Measurements from ENCODE around the gene UVSSA.
"Not testable (repeated sequence)": the region's sequence is repeated elsewhere in the genome, so short reads cannot be mapped to it uniquely, and the experiment has no call there.

UVSSA gene

DNA sequence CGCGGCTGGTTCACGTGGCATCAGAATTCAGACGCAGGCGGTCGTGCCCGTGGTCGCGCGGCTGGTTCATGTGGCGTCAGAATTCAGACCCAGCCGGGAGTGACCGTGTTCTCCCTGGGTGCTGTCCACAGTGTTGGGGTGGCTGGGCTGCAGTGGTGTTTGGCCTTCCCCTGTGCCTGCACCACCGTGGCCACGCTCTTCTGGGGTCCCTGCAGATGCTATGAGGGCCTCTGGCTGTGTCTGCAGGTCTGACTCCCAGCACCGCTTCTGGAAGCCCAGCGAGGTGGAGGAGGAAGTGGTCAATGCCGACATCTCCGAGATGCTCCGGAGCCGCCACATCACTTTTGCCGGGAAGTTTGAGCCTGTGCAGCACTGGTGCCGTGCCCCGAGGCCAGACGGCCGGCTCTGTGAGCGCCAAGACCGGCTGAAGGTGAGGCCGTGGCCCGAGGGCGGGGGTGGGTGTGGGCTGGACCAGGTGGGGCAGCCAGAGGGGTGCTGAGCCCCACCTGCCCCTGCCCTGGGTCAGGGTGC lies 32.9 kb downstream of the UVSSA start:
- no peak for DNase-seq

GRCh38 chr4:1380368-1381151 lies 33.6 kb downstream of the UVSSA start:
- DNase-seq = no peak

- no peak for DNase-seq
Observed at GRCh38 chr4:1381181-1381621, 34.2 kb downstream of the UVSSA start.

- no peak for DNase-seq
Observed at GRCh38 chr4:1381944-1382541, 35.0 kb downstream of the UVSSA start.

DNA sequence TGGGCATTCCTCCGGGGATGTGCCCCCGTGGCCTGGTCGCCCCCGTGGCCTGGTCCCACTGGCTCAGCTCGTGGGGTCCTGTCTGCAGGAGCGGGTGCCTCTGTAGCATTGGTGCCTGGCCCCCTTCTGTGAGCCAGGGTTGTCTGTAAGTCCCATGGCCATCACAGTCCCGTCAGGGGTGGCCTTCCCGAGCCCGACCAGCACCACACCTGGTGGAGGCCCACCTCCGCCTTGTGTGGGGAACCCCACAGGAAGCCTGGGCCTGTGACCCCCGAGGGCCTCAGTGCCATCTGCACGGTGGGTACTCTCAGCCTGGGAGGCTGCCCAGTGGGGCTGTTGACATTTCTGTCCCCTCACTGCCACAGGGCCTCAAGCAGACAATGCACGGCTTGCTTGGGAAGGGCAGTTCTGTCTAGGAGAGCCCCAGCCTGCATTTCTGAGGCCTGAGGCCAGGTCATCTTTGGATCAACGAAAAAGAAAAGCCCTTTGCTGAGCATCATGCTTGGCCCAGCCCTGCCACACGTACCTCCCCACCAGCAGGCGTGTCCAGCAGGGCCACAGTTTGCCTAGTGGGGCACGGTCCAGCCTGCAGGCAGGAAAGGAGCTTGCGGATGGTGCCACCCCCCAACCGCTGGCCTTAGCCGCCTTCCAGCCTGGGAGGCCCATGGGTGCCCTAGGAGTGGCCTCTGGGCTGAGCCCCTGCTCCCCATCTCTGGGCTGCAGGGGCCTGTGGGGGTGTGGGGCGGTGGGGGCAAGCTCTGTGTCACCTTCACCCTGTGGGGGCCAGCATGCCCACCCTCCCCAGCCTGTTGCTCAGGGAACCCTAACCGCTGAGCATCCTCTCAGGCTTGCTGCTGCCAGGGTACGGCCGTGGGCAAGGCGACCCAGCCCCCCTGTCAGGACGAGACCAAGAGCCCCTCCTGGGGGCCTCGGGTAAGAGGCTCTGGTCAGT lies 36.0 kb downstream of the UVSSA start:
- no peak for DNase-seq

DNA sequence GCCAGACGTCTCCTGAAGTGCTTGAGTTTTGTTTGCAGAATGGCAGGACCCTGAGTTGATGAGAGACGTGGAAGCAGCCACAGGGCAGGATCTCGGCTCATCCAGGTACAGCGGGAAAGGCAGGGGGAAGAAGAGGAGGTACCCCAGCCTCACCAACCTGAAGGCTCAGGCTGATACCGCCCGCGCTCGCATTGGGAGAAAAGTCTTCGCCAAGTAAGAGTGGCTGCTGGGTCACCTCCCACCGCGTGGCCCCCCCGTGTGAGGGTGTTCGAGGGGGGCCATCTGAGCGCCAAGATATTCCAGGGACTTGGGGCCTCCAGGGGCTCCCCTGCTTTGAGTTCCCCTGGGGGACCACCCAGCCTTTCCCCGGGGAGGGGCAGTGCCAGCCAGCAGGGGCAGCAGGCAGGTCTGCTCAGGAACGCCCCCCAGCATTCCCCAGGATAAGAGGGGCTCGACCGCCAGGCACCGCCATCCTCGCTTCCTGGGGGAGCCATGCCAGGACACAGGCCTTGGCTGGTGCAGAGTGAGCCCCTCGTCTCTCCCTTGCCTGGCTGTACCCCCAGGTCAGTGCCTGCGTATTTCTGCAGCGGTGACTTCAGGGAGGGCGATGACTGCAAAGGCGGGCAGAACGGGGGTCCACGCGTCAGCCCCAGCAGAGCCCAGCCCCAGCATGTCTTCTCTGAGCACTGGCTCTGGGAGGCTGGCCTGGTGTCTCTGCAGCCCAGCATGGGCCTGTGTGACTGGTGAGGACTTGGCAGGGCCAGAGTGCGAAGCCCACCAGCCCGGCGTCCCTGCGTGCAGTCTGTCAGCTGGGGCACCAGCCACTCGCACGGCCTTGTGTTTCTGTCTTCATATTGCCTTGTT lies 37.0 kb downstream of the UVSSA start:
- no peak for DNase-seq

DNA sequence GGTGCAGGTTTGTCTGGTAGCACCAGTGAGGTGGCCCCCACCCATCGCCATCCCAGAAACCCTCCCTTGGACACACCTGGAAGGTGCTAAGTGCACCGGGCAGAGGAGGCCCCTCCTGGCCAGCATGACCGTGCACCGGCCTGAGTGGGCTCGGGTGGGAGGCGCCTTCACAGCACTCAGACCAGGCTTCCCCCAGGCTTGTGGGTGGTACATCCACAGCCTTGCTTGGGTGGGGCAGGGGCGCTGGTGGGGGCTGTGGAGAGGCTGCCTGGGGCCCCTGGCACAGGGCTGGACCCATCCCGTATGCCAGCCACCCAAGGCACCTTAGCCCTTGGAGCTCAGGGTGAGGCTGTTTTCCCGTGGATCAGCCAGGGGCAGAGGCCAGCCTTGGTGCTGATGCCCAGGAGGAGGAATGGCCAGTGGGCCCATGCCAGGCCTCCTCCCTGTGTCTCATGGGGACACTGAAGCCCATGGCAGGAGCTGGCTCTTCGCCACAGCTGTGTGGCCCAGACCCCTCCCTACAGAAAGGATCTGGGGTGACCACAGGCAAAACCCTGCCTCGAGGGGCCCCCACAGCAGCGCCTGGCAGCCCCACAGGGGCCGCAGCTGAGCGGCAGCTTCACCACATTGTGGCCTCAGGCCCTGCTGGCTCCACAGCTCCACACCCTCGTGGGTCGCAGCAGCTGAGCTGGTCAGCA lies 37.8 kb downstream of the UVSSA start:
- no peak for DNase-seq

DNA sequence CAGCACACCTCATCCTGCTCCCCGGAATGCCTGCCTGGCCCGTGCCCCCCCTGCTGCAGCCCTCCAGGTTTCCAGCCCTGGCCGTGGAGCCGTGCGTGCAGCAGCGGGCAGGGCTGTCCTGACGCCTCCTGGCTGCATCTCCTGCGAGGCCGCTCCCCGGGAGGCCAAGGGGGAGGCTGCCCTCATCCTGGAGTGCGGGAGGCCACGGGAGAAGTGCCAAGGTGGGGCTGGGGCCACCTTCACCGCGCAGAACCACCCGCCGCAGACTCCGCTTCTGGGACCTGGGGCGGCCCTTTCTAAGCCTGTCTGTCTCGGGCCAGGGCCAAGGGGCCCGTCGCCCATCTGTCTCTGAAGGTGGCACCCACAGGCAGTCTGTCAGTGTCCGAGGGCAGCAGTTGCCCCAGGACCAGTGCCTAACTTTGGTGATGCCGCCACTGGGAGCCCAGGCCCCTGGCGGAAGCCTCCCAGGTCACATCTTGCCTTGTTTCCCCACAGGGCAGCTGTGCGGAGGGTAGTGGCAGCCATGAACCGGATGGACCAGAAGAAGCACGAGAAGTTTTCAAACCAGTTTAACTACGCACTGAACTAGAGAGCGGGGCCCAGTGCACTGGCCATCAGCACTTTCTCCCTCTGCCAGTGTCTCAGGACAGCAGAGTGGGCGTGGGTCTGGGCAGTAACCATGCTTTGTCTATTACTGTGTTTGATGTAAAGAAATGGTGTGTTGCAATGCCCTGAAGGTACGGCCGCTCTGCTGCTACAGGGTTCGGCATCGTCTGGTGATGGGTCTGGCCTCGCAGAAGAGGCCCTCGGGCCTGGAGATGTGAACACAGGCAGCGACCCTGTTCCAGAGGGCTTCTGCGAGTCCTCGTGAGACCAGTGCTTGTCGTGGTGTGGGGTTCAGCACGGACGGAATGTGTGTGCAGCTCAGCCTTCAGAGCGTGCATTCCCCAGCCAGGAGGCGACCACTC lies 38.6 kb downstream of the UVSSA start:
- no peak for DNase-seq

DNA sequence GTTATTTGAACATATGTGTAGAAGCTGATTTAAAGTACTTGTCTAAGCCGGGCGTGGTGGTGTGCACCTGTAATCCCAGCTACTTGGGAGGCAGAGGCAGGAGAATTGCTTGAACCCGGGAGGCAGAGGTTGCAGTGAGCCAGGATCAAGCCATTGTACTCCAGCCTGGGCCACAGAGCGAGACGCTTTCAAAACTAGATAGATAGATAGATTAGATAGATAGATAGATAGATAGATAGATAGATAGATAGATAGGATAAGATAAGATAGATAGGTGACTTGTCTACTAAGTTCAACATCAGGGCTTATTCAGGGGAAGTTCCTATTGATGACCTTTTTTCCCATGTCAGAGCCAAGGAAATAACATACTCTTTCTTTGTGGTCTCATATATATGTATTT lies 46.4 kb downstream of the UVSSA start:
- not testable (repeated sequence) for DNase-seq

DNA sequence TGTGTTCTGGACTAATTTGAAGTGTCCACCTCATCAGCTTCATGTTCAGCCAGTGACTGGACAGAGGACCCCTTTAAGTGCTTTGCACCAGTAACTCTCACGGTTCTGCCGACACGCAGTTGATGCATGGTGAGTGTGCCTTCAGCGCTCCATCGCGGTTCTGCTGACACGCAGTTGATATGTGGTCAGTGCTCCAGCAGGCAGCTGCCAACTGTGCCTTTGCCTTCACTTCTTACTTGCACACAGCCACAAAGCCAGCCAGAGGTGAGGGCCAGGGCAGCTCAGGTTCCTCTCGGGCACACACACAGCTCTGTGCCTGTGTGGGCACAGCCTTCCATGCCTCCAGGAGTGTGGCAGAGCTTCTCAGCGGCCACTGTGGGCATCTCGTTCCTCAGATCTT lies 46.9 kb downstream of the UVSSA start:
- DNase-seq = no peak

- DNase-seq = not testable (repeated sequence)
Observed at GRCh38 chr4:1394554-1395388, 47.8 kb downstream of the UVSSA start.

DNA sequence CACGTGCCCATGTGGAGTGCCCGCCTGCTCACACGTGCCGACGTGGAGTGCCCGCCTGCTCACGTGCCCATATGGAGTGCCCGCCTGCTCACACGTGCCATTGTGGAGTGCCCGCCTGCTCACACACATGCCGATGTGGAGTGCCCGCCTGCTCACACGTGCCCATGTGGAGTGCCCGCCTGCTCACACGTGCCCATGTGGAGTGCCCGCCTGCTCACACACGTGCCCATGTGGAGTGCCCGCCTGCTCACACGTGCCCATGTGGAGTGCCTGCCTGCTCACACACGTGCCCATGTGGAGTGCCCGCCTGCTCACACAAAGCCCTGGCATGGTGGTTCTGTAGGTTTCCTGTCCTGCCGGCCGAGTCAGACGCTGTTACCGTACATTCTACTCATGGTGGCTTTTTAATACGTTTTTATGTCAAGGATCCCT lies 48.4 kb downstream of the UVSSA start:
- DNase-seq = not testable (repeated sequence)

GRCh38 chr4:1395941-1396805 lies 49.2 kb downstream of the UVSSA start:
- no peak for DNase-seq

DNA sequence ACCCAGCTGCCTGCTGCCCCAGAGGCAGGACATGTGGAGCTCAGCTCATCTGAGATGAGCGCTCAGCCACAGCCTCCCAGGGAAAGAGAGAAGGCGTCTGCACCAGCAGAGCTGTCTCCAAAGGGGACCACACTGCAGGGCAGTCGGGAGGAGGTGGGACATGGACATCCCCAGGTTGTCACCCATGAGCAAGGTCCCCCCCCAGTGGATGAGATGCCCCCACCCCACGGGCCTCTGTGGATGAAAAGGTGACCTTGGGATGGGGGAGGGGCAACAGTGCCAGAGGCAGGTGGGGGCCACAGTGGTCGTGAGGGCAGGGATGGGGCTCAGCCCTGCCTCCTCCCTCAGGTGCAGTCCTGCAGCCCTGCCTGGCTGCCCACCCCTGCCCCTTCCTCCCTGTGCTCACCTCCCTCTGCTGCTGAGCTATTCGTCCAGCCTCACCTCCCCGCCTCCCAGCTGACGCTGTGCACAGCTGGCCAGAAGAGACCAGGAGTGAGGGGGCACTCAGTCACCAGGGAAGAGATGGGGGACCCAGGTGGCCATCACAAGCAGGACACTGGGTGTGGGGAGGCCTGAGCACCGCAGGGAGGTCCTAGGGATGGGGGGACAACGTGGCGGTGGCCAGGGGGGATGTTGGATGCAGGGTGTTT lies 49.9 kb downstream of the UVSSA start:
- no peak for DNase-seq

GRCh38 chr4:1398681-1399507 lies 51.9 kb downstream of the UVSSA start:
- DNase-seq = no peak

GRCh38 chr4:1399508-1400190 lies 52.6 kb downstream of the UVSSA start:
- no peak for DNase-seq

Measured in activated CD4-positive, alpha-beta T cell treated with anti-CD3 and anti-CD28 coated beads, Interleukin-2, amount 50 U/mL, for 1 hour (primary cell).